HG02973 (cell line): ENCODE results near the gene IGF2BP2.

ENCODE experiments used
- ATAC-seq: cut with Tn5 transposase; IDR thresholded peaks from one replicate; pipeline ENCODE4 v1.9.1; 2021; ENCODE audit warnings: moderate library complexity; ENCODE audit not compliant: unreplicated experiment

IGF2BP2 gene

GRCh38 chr3:185767002-185767688 is 57.7 kb downstream of the IGF2BP2 start:
- ATAC-seq = no peak

GRCh38 chr3:185766329-185767001 is 58.4 kb downstream of the IGF2BP2 start:
- no peak for ATAC-seq

GRCh38 chr3:185764980-185765370 is 59.9 kb downstream of the IGF2BP2 start:
- ATAC-seq = no peak

GRCh38 chr3:185764163-185764979 is 60.5 kb downstream of the IGF2BP2 start:
- no peak for ATAC-seq

- no peak for ATAC-seq
Observed at GRCh38 chr3:185763347-185764005, 61.4 kb downstream of the IGF2BP2 start.

- no peak for ATAC-seq
Observed at GRCh38 chr3:185760550-185760949, 64.3 kb downstream of the IGF2BP2 start.

- ATAC-seq = no peak
Observed at GRCh38 chr3:185760088-185760487, 64.8 kb downstream of the IGF2BP2 start.

GRCh38 chr3:185759512-185759911 is 65.3 kb downstream of the IGF2BP2 start:
- no peak for ATAC-seq

GRCh38 chr3:185758912-185759311 is 65.9 kb downstream of the IGF2BP2 start:
- no peak for ATAC-seq

- no peak for ATAC-seq
Observed at GRCh38 chr3:185757176-185757575, 67.7 kb downstream of the IGF2BP2 start.

GRCh38 chr3:185756477-185756876 is 68.4 kb downstream of the IGF2BP2 start:
- no peak for ATAC-seq

- no peak for ATAC-seq
Observed at GRCh38 chr3:185754920-185755319, 69.9 kb downstream of the IGF2BP2 start.

GRCh38 chr3:185753354-185753753 is 71.5 kb downstream of the IGF2BP2 start:
- no peak for ATAC-seq

- no peak for ATAC-seq
Observed at GRCh38 chr3:185750702-185751101, 74.1 kb downstream of the IGF2BP2 start.

GRCh38 chr3:185750015-185750414 is 74.8 kb downstream of the IGF2BP2 start:
- ATAC-seq = no peak

GRCh38 chr3:185746470-185746869 is 78.4 kb downstream of the IGF2BP2 start:
- ATAC-seq = no peak

GRCh38 chr3:185744997-185745843 is 79.6 kb downstream of the IGF2BP2 start:
- ATAC-seq = no peak

GRCh38 chr3:185741586-185741985 is 83.3 kb downstream of the IGF2BP2 start:
- ATAC-seq = no peak

- ATAC-seq = no peak
Observed at GRCh38 chr3:185740133-185740532, 84.7 kb downstream of the IGF2BP2 start.

- no peak for ATAC-seq
Observed at GRCh38 chr3:185739264-185739701, 85.6 kb downstream of the IGF2BP2 start.
